SK-N-SH treated with all-trans-retinoic acid at 6 μM for 48 hours (cell line): ENCODE measurements around the gene CEP78.

Source experiments
- GLIS3 ChIP-seq: fragments of 250-450 bp; sonication (Bioruptor Pico); IDR thresholded peaks from 2 replicates; pipeline ENCODE4 v1.5.0; 2020; ENCODE audit warnings: mild to moderate bottlenecking, moderate library complexity
- OSR1 ChIP-seq: fragments of 250-450 bp; sonication (Bioruptor Pico); IDR thresholded peaks from 2 replicates; pipeline ENCODE4 v1.8.0; 2022; ENCODE audit warnings: moderate library complexity, mild to moderate bottlenecking, inconsistent platforms
- RARB ChIP-seq: fragments of 250-450 bp; sonication (Bioruptor Pico); IDR thresholded peaks from 2 replicates; pipeline ENCODE4 v1.8.0; 2021; ENCODE audit warnings: mild to moderate bottlenecking, moderate library complexity
- ZNF565 ChIP-seq: fragments of 450-650 bp; formaldehyde crosslinking; conservative IDR thresholded peaks from 2 replicates; pipeline ENCODE4 v1.5.0; 2020; ENCODE audit warnings: low read depth, mild to moderate bottlenecking, moderate library complexity

DNA sequence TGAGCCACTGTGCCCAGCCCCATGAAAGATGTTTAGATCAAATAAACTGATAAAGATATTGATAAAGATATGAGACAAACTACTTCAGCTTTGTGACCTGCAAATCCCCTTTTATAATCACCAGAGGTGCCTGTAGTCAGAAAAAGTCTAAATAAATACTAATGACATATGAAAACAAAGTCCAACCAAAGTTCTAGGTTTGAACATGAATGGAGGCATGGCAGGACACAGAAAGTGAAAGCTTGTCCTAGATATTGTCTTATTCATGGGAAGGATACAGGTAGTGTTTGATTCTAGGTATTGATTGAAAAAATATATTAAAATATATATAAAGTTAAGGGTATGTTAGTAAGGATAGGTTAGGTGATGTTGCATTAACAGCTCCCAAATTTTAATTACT is 36.4 kb downstream of the CEP78 start:
- TF ChIP-seq ZNF565 (CRISPR knock-in tag) (no peak), OSR1 (CRISPR knock-in tag) (no peak), RARB (no peak), GLIS3 (CRISPR knock-in tag) (no peak)
